ENCODE data around the gene ATP5F1B.

Gene ATP5F1B

GRCh38 chr12:56645201-56645716, 525 bp downstream of the ATP5F1B start:
- no peak for TF ChIP-seq CTCF (IDR thresholded peaks at IDR 0.05; ENCODE audit: low read depth, low read length)
- peak overlapping the region; percentile 99 to 100 for H3K4me3 ChIP-seq (replicated peaks in 1 of 2; ENCODE audit: low read depth in 2 of 2, low read length in 2 of 2)
- peak in 1 of 2 donors; percentile 18 for DNase-seq (ENCODE audit: low read depth in 2 of 2)

- H3K4me3 ChIP-seq (replicated peaks in 1 of 2; ENCODE audit: low read depth in 2 of 2, low read length in 2 of 2) = peak overlapping the region; percentile 99 to 100
- TF ChIP-seq CTCF (IDR thresholded peaks at IDR 0.05; ENCODE audit: low read depth, low read length) = no peak
- peak; percentile 32 to 33 for DNase-seq (ENCODE audit: low read depth in 2 of 2)
Observed at GRCh38 chr12:56644654-56645053, 1.1 kb downstream of the ATP5F1B start.

- DNase-seq (ENCODE audit: low read depth in 2 of 2) = no peak
- no peak overlapping the region for H3K4me3 ChIP-seq (replicated peaks in 1 of 2; ENCODE audit: low read depth in 2 of 2, low read length in 2 of 2)
- no peak for TF ChIP-seq CTCF (IDR thresholded peaks at IDR 0.05; ENCODE audit: low read depth, low read length)
Observed at GRCh38 chr12:56641219-56641618, 4.6 kb downstream of the ATP5F1B start.

GRCh38 chr12:56637621-56638020, 8.2 kb downstream of the ATP5F1B start:
- DNase-seq (ENCODE audit: low read depth in 2 of 2) = no peak
- H3K4me3 ChIP-seq (replicated peaks in 1 of 2; ENCODE audit: low read depth in 2 of 2, low read length in 2 of 2) = no peak overlapping the region
- TF ChIP-seq CTCF (IDR thresholded peaks at IDR 0.05; ENCODE audit: low read depth, low read length) = no peak

- DNase-seq (ENCODE audit: low read depth in 2 of 2) = peak; percentile 100
- H3K4me3 ChIP-seq (replicated peaks in 1 of 2; ENCODE audit: low read depth in 2 of 2, low read length in 2 of 2) = peak overlapping the region; percentile 83 to 95
- peak; percentile 74 for TF ChIP-seq CTCF (IDR thresholded peaks at IDR 0.05; ENCODE audit: low read depth, low read length)
Observed at GRCh38 chr12:56636675-56637540, 8.9 kb downstream of the ATP5F1B start.

GRCh38 chr12:56635806-56636674, 9.7 kb downstream of the ATP5F1B start:
- no peak for TF ChIP-seq CTCF (IDR thresholded peaks at IDR 0.05; ENCODE audit: low read depth, low read length)
- peak; percentile 90 to 91 for DNase-seq (ENCODE audit: low read depth in 2 of 2)
- H3K4me3 ChIP-seq (replicated peaks in 1 of 2; ENCODE audit: low read depth in 2 of 2, low read length in 2 of 2) = peak overlapping the region; percentile 83 to 95
